GM23338 (cell line): Measurements from ENCODE around the gene BMAL1. TPM values are rescaled to one million over a fixed set of nuclear protein-coding genes. Genes with fewer than 3 reads are reported as not detected.

ENCODE experiments used
- CREB1 ChIP-seq: fragments of 250-450 bp; sonication (Bioruptor Pico); IDR thresholded peaks from 2 replicates; pipeline ENCODE4 v1.5.0; 2020; ENCODE audit warnings: low read depth, mild to moderate bottlenecking, moderate library complexity
- CTCF ChIP-seq, 2 experiments: fragments of 200-600 bp in 1 of 2; sonication (generic) in 1 of 2; conservative IDR thresholded peaks; 2 replicates each; pipeline versions ENCODE4 v1.5.1 to v1.6.1; 2016 to 2017; ENCODE audit warnings: antibody characterized with exemption in 2 of 2, low read depth in 2 of 2, mild to moderate bottlenecking in 2 of 2, moderate library complexity in 1 of 2
- ETS1 ChIP-seq: IDR thresholded peaks from 2 replicates; pipeline ENCODE4 v1.6.1; 2016; ENCODE audit warnings: antibody characterized with exemption
- EZH2 ChIP-seq: fragments of 200-600 bp; sonication (generic); IDR thresholded peaks from one replicate; pipeline ENCODE4 v1.8.0; 2017; ENCODE audit warnings: antibody characterized with exemption, mild to moderate bottlenecking, low read depth; ENCODE audit not compliant: unreplicated experiment
- JUNB ChIP-seq: IDR thresholded peaks from one replicate; pipeline ENCODE4 v1.6.1; 2016; ENCODE audit warnings: antibody characterized with exemption; ENCODE audit not compliant: unreplicated experiment
- POLR2AphosphoS5 ChIP-seq: IDR thresholded peaks from 2 replicates; pipeline ENCODE4 v1.6.1; 2016; ENCODE audit warnings: antibody characterized with exemption, low read depth
- REST ChIP-seq: IDR thresholded peaks from one replicate; pipeline ENCODE4 v1.6.1; 2018; ENCODE audit warnings: antibody characterized with exemption; ENCODE audit not compliant: unreplicated experiment
- ZNF114 ChIP-seq: fragments of 250-450 bp; sonication (Bioruptor Pico); IDR thresholded peaks from 2 replicates; pipeline ENCODE4 v1.5.0; 2020; ENCODE audit warnings: mild to moderate bottlenecking, moderate library complexity
- ZNF462 ChIP-seq: fragments of 250-450 bp; sonication (Bioruptor Pico); IDR thresholded peaks from 2 replicates; pipeline ENCODE4 v1.5.0; 2020; ENCODE audit warnings: mild to moderate bottlenecking, moderate library complexity
- polyA plus RNA-seq: library from polyadenylated mRNA; unstranded; fragments of >200 nt; fragmentation: Nextera tagmentation; extraction: Ambion mirVana; gene quantifications from 2 replicates; pipeline ENCODE4 v1.2.1, GENCODE V29; 2016
- total RNA-seq: library from RNA; depleted of rRNA; stranded (reverse); fragments of >200 nt; shearing (Covaris generic); gene quantifications from 2 replicates; pipeline ENCODE4 v1.2.3, GENCODE V29; 2014

The BMAL1 gene
- total and polyA plus RNA-seq, 2 experiments from 2014 or later = 5.1 to 7.2 TPM

GRCh38 chr11:13358596-13359270 is 81.1 kb downstream of the BMAL1 start (continued):
- TF ChIP-seq ZNF462 (CRISPR knock-in tag) (no peak), CTCF (conservative IDR thresholded peaks at IDR 0.05; ENCODE audit: low read depth in 2 of 2) (no peak), EZH2 (no peak), ZNF114 (CRISPR knock-in tag) (no peak), POLR2AphosphoS5 (no peak), ETS1 (no peak), REST (no peak), CREB1 (CRISPR knock-in tag) (no peak), JUNB (no peak)
